ENCODE data around the gene USP11.

Gene USP11

GRCh38 chrX:47226071-47226470 lies 6.7 kb upstream of the USP11 start:
- no peak for DNase-seq

- no peak for DNase-seq
These were observed 6.1 kb upstream of the USP11 start for GRCh38 chrX:47226531-47227333.

GRCh38 chrX:47227334-47227583 lies 5.5 kb upstream of the USP11 start:
- no peak for DNase-seq

- no peak for DNase-seq
These were observed 4.1 kb upstream of the USP11 start for GRCh38 chrX:47228550-47229270.

- DNase-seq = no peak
These were observed 3.4 kb upstream of the USP11 start for GRCh38 chrX:47229427-47229826.

GRCh38 chrX:47230136-47230868 lies 2.5 kb upstream of the USP11 start:
- DNase-seq = no peak

- no peak for DNase-seq
These were observed 1.6 kb upstream of the USP11 start for GRCh38 chrX:47231167-47231566.

- no peak for DNase-seq
These were observed 509 bp upstream of the USP11 start for GRCh38 chrX:47232197-47232802.

GRCh38 chrX:47233333-47234113 lies 714 bp downstream of the USP11 start:
- DNase-seq = peak; percentile 97

- DNase-seq = no peak
These were observed 1.8 kb downstream of the USP11 start for GRCh38 chrX:47234583-47234982.

- no peak for DNase-seq
These were observed 2.9 kb downstream of the USP11 start for GRCh38 chrX:47235691-47236103.

GRCh38 chrX:47239199-47239598 lies 6.4 kb downstream of the USP11 start:
- DNase-seq = no peak

- DNase-seq = no peak
These were observed 7.2 kb downstream of the USP11 start for GRCh38 chrX:47239898-47240545.

GRCh38 chrX:47240619-47241018 lies 7.8 kb downstream of the USP11 start:
- DNase-seq = no peak

GRCh38 chrX:47241201-47242011 lies 8.6 kb downstream of the USP11 start:
- no peak for DNase-seq

- no peak for DNase-seq
These were observed 9.5 kb downstream of the USP11 start for GRCh38 chrX:47242321-47242720.

GRCh38 chrX:47243351-47243750 lies 10.5 kb downstream of the USP11 start:
- no peak for DNase-seq

- no peak for DNase-seq
These were observed 11.9 kb downstream of the USP11 start for GRCh38 chrX:47244676-47245075.

- no peak for DNase-seq
These were observed 12.3 kb downstream of the USP11 start for GRCh38 chrX:47245156-47245555.

GRCh38 chrX:47247206-47247998 lies 14.6 kb downstream of the USP11 start:
- no peak for DNase-seq

- no peak for DNase-seq
These were observed 15.2 kb downstream of the USP11 start for GRCh38 chrX:47247999-47248320.
